Left ventricle myocardium inferior (tissue), 1 donor: ENCODE results near the gene GPR22. TPM values are rescaled to one million over a fixed set of nuclear protein-coding genes. Genes with fewer than 3 reads are reported as not detected.

ENCODE experiments used
- DNase-seq: peaks from one replicate; pipeline ENCODE4 v3.0.0-alpha.2; 2020
- H3K27ac ChIP-seq: fragments of 200-600 bp; replicated peaks from 2 replicates; pipeline ENCODE4 v1.8.0; 2021
- H3K27me3 ChIP-seq: fragments of 200-600 bp; 2 replicates; pipeline ENCODE4 v1.8.0; 2021; ENCODE audit warnings: low read depth
- H3K36me3 ChIP-seq: fragments of 200-600 bp; 2 replicates; pipeline ENCODE4 v1.8.0; 2021
- H3K4me1 ChIP-seq: fragments of 200-600 bp; 2 replicates; pipeline ENCODE4 v1.8.0; 2021
- H3K4me3 ChIP-seq: fragments of 200-600 bp; 2 replicates; pipeline ENCODE4 v1.8.0; 2021; ENCODE audit warnings: mild to moderate bottlenecking, moderate library complexity
- H3K9me3 ChIP-seq: fragments of 200-600 bp; replicated peaks from 2 replicates; pipeline ENCODE4 v1.8.0; 2021
- intact Hi-C: fragments of 100-400 bp; cut with micrococcal nuclease; formaldehyde crosslinking; loops from one replicate; pipeline ENCODE4 v1.11.0; 2022
- total RNA-seq: library from RNA; stranded (reverse); fragmentation: NEBNext Ultra II Directional; extraction: Animal tissue kit (Norgen Biotek cat#: 25700); gene quantifications from one replicate; pipeline ENCODE4 v1.2.1, GENCODE V29; 2021
- TF ChIP-seq, protein P1 (sequence below): fragments of 200-600 bp; IDR thresholded peaks from 2 replicates; pipeline ENCODE4 v1.8.0; 2021; ENCODE audit warnings: antibody characterized with exemption, mild to moderate bottlenecking, borderline replicate concordance
- donor health status: DM: no; HTN: yes; CAD: no; lungs with severe emphysema.

The GPR22 gene
- total RNA-seq, 1 donor from 2014 or later: 23.0 TPM

DNA sequence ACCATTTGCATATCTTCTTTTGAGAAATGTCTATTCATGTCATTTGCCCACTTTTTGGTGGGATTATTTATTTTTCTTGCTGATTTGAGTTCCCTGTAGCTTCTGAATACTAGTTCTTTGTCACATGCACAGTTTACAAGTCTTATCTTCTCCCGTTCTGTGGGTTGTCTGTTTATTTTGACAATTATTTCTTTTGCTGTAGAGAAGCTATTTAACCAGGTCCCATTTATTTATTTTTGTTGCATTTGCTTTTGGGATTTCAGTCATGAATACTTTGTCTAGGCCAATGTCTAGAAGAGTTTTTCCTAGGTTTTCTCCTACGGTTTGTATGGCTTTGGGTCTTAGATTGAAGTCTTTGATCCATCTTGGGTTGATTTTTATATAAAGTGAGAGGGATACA, 32.9 kb downstream of the GPR22 start:
- Histone ChIP-seq H3K27me3 (no peaks in the 10 kb centered on the region), H3K4me1 (peaks cover 16% of the 10 kb centered on the region), H3K27ac (no peak overlapping the region), H3K9me3 (no peaks in the 10 kb centered on the region), H3K4me3 (no peak overlapping the region), H3K36me3 (no peaks in the 10 kb centered on the region)
- no peak for DNase-seq
- intact Hi-C loops: no loop called here
- TF ChIP-seq, protein P1, sequence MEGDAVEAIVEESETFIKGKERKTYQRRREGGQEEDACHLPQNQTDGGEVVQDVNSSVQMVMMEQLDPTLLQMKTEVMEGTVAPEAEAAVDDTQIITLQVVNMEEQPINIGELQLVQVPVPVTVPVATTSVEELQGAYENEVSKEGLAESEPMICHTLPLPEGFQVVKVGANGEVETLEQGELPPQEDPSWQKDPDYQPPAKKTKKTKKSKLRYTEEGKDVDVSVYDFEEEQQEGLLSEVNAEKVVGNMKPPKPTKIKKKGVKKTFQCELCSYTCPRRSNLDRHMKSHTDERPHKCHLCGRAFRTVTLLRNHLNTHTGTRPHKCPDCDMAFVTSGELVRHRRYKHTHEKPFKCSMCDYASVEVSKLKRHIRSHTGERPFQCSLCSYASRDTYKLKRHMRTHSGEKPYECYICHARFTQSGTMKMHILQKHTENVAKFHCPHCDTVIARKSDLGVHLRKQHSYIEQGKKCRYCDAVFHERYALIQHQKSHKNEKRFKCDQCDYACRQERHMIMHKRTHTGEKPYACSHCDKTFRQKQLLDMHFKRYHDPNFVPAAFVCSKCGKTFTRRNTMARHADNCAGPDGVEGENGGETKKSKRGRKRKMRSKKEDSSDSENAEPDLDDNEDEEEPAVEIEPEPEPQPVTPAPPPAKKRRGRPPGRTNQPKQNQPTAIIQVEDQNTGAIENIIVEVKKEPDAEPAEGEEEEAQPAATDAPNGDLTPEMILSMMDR: no peak

DNA sequence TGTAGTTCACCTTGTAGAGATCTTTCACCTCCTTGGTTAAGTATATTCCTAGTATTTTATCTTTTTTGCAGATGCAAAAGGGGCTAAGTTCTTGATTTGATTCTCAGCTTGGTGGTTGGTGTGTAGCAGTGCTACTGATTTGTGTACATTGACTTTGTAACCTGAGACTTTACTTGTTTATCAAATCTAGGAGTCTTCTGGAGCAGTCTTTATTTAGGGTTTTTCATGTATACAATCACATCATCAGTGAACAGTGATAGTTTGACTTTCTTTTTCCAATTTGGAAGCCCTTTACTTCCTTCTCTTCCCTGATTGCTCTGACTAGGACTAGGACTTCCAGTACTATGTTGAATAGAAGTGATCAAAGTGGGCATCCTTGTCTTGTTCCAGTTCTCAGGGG, 33.8 kb downstream of the GPR22 start:
- Histone ChIP-seq H3K27ac (no peak overlapping the region), H3K4me3 (no peak overlapping the region), H3K27me3 (no peaks in the 10 kb centered on the region), H3K4me1 (peaks cover 16% of the 10 kb centered on the region), H3K9me3 (no peaks in the 10 kb centered on the region), H3K36me3 (no peaks in the 10 kb centered on the region)
- TF ChIP-seq, protein P1: no peak
- intact Hi-C loops: no loop called here
- no peak for DNase-seq

DNA sequence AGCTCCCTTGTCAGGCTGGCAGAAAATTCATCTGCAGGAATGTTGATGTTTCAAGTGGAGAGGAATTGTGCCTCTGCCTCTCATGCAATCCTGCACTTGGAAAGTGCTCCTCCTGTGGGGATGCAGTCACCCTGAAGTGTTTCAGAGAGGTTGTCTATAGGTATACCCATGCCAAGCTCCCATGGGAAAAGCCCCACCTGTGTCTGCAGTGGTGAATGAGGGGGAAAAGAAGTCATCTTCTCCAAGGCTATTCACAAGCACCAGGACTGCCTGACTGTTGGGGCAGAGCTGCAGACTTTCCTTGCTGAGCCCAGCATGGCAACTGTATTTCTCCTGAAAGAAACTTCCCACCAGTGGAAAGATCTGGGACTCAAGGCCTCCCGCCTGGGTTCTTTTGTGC, 35.5 kb downstream of the GPR22 start:
- DNase-seq: no peak
- Histone ChIP-seq H3K27me3 (no peaks in the 10 kb centered on the region), H3K4me1 (peaks cover 16% of the 10 kb centered on the region), H3K4me3 (no peak overlapping the region), H3K9me3 (no peaks in the 10 kb centered on the region), H3K36me3 (no peaks in the 10 kb centered on the region), H3K27ac (no peak overlapping the region)
- intact Hi-C loops: no loop called here
- TF ChIP-seq, protein P1: no peak

GRCh38 chr7:107505997-107506673, 36.3 kb downstream of the GPR22 start:
- TF ChIP-seq, protein P1: no peak
- no peaks in the 10 kb centered on the region for H3K9me3 ChIP-seq
- no peak overlapping the region for H3K27ac ChIP-seq
- no peaks in the 10 kb centered on the region for H3K27me3 ChIP-seq
- no peak for DNase-seq
- peaks cover 16% of the 10 kb centered on the region for H3K4me1 ChIP-seq
- H3K4me3 ChIP-seq: no peak overlapping the region
- no peaks in the 10 kb centered on the region for H3K36me3 ChIP-seq
- intact Hi-C loops: no loop called here

DNA sequence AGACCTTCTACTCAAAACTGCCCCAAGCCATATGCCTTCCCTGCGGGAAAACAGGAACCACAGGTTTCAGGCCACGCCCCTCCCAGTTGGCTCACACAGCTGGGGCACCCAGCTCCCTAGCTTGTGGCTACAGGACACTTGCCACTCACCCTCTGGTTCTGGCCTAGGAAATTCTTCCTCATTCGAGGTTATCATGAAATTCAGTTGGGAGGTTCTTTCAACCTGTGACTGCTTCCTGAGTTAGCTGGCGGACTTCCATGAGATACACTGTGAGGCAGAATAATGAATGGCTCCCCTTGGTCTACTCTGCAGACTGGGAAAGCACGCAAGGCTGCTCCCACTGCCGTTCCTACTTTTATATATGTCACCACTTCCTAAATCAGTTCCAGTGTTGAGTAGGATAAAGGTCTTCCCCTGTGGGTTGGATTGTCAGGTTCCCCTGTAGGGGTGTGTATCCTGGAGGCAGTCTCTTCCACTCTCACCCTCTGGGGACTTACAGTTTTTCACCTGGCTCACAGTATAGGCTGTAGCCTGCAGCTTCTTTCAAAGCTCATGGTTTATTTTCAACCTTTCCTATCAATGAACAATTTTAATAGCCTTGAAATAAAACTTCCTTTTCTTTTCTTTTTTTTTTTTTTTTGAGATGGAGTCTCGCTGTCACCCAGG, 37.0 kb downstream of the GPR22 start:
- peak; percentile 22 for DNase-seq
- Histone ChIP-seq H3K4me3 (no peak overlapping the region), H3K27me3 (no peaks in the 10 kb centered on the region), H3K4me1 (peaks cover 16% of the 10 kb centered on the region), H3K27ac (no peak overlapping the region), H3K9me3 (no peaks in the 10 kb centered on the region), H3K36me3 (no peaks in the 10 kb centered on the region)
- intact Hi-C loops: no loop called here
- TF ChIP-seq, protein P1: no peak

Other genes starting within 250 kb of the GPR22 start
- gene COG5, start 93.9 kb downstream of the GPR22 start, total RNA-seq: 40.8 TPM
- gene DUS4L, start 93.9 kb downstream of the GPR22 start, total RNA-seq: 8.0 TPM
- 91.0 TPM for gene BCAP29, start 110.2 kb downstream of the GPR22 start, total RNA-seq
- 0.41 TPM for gene SLC26A4, start 190.8 kb downstream of the GPR22 start, total RNA-seq